GM19452 (cell line): ENCODE data around the gene ZC3H18.
"Not testable (repeated sequence)": the region's sequence is repeated elsewhere in the genome, so short reads cannot be mapped to it uniquely, and the experiment has no call there.

Source experiments
- ATAC-seq: cut with Tn5 transposase; IDR thresholded peaks from one replicate; pipeline ENCODE4 v1.9.1; 2021; ENCODE audit not compliant: unreplicated experiment

The ZC3H18 gene

GRCh38 chr16:88600539-88600896, 30.3 kb downstream of the ZC3H18 start:
- ATAC-seq = no peak

GRCh38 chr16:88601313-88602036, 31.3 kb downstream of the ZC3H18 start:
- no peak for ATAC-seq

- no peak for ATAC-seq
Observed at GRCh38 chr16:88602091-88602490, 31.9 kb downstream of the ZC3H18 start.

- ATAC-seq = no peak
Observed at GRCh38 chr16:88605186-88606147, 35.3 kb downstream of the ZC3H18 start.

- ATAC-seq = no peak
Observed at GRCh38 chr16:88606148-88606757, 36.0 kb downstream of the ZC3H18 start.

GRCh38 chr16:88608076-88608475, 37.9 kb downstream of the ZC3H18 start:
- ATAC-seq = no peak

GRCh38 chr16:88609426-88609825, 39.2 kb downstream of the ZC3H18 start:
- not testable (repeated sequence) for ATAC-seq

GRCh38 chr16:88610080-88610479, 39.9 kb downstream of the ZC3H18 start:
- ATAC-seq = no peak

DNA sequence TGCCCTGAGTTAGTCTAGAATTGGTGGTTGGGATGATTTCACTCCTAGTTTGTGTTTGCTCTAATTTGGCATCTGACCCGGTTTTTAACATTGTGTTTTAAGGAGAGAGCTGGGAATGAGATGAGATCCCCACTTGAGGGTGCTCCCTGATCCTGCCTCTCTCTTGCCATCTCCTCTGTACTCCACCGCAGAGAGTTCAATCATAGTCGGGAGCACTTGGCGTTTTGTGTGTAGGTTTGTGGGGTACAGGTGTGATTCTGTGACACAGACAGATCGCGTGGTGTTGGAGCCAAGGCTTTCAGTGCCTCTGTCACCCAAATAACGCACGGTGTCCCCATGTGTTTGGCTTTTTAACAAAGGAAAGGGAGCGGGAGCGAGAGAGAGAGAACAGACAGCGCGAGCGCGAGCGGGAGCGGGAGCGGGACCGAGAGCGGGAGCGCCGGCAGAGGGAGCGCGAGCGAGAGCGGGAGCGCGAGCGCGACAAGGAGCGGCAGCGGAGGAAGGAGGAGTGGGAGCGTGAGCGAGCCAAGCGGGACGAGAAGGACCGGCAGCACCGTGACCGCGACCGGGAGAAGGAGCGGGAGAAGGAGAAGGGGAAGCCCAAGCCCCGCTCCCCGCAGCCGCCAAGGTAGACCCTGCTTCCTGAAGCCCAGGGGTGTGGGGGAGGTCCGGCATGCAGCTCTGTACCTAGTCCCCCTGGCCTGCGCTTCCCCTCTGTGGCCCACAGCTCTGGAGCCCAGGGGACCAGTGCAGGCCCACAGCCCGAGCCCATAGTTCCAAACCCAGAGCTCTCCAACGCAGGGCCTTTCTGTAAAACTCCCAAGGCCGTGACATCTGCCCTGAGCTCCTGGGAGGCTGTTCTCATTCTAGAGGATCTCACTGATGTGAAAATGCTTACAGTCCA, 41.0 kb downstream of the ZC3H18 start:
- no peak for ATAC-seq

DNA sequence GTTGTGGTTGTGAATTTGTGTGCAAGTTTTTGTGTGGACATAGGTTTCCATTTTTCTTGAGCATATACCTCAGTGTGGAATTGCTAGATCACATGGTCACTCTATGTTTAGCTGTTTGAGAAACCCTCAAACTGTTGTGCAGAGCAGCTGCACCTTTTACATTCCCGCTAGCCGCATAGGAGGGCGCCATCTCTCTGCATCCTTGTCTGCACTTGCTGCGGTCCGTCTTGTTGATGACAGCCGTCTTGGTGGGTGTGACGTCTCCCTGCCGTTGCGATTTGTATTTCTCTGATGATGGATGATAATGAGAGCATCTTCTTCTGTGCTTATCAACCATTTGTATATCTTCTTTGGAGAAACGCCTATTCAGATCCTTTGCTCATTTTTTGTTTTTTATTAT, 43.1 kb downstream of the ZC3H18 start:
- ATAC-seq = no peak

GRCh38 chr16:88613911-88614817, 44.0 kb downstream of the ZC3H18 start:
- no peak for ATAC-seq

DNA sequence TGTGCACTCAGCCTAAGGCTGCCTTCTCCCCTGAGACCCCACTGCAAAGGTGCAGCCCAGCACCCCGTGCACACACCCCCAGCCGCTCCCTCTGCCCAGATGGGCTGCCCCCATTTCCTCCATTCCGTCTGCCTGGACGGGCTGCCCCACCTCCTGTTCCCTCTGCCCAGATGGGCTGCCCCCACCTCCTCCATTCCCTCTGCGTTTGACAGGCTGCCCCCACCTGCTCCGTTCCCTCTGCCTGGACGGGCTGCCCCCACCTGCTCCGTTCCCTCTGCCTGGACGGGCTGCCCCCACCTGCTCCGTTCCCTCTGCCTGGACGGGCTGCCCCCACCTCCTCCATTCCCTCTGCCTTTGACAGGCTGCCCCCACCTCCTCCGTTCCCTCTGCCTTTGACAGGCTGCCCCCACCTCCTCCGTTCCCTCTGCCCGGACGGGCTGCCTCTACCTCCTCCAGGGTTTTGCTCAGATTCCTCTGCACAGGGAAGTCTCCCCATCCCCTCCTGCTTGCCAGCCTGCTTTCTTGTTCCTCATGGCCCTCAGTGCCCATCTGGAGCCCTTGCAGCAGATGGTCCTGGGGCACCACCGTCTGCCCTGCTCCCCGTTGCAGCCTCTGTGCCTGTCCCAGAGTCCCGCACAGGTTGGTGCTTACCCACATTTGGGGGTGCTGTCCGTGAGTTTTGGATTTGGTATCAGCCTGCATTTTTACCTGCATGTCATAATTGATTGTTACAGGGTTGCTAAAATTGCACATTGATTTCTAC, 44.8 kb downstream of the ZC3H18 start:
- ATAC-seq = no peak

DNA sequence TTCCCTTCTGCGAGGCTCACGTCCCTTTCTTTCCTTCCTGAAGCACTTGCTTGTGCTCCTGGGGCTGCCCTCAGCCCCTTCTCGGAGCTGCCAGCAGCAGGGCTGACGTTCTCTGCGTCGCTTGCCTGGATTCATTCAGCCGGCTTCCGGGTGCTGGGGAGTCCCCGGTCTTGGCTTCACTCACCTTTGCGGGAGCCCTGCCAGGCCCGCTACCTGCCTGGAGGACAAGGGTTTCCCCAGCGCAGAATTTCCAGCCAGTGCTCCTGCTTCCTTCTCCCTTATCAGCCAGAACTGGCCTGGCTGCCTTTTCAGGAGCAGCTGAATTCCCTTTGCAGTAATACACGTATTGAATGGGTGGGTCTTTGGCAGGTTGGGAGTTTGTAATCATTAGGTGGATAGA, 46.1 kb downstream of the ZC3H18 start:
- no peak for ATAC-seq

DNA sequence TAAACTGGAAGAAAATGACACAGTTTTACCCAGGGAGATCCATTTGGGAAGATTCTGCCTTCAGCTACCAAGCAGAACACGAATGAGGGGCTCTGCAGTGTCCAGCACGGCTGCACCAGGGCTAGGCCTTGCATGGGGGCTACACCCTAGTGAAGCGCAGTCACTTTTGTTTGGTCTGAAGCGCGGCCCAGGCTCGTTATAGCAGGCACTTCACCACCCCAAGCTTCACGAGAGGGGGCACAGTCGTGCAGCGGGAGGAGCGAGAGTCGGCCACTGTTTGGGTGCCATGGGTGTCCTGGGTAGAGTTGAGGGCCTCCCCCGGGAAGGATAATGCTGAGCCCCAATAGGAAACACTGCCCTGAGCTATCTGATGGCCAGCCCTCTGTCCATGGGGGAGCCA, 46.5 kb downstream of the ZC3H18 start:
- no peak for ATAC-seq

- no peak for ATAC-seq
Observed at GRCh38 chr16:88617268-88618031, 47.2 kb downstream of the ZC3H18 start.

DNA sequence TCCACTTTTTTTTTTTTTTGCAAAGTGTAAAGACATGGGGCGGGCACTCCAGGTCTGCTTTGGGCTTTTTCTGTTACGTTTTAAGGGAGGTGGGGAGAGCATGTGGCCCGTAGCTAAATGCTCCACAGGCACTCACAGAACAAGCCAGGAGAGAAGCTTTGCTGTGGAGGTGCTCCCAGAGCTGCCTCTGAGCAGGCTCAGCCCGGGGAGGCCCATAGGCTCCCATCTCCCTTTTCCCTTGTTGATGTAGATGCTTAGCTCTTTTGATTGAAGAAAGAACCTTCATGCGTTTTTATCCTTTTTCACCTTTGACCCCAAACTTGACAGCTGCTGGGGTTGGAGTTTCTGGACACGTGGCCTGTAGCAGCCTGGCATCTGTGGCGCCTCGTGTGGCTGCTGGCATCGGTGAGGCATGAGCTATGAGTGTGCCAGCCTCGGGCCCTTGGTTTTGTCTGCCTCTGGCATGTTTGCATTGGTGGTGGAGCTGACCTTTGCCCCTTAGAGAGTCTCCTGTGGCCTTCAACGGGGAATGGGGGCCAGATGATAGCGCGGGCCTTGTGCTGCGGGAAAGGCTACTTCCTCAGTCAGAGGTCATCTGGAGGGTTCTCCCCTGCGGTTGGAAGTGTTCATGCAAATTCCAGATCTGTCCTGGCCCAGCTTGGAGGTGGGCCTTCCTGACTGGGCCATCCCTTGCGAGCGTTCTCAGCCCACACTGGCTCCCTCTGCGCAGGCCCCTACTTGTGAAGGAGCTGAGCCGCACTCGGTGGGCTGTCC, 48.2 kb downstream of the ZC3H18 start:
- ATAC-seq = no peak

DNA sequence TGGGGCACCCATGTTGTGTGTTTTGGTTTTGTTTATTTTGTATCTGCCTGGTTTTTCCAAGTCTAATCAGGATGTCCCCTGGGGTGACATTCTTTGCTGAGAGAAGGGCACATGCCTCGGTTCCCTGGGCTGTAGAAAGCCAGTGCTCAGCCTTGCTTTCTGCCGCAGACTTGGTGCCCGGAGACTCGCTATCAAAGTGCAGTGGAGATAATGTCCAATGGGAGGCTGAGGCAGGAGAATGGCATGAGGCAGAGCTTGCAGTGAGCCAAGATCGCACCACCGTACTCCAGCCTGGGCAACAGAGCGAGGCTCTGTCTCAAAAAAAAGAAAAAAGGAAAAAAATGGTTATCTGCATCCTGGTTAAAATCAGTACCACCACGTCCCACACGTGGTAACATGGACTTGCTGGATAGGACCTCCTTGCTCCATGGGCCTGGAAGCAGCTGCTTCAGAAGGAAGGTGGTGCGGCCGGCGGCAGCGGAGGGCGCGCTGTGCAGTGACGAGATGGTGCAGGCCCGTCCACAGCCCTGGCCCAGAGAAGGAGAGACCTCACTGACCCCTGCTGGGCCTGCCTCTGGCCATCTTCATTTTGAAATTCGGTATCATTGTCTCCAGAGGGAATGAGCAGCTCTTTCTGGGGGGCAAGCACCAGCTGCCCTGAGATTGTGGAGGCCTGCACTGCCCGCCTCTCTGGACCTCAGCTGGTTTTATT, 48.9 kb downstream of the ZC3H18 start:
- no peak for ATAC-seq
